T-cell (primary cell): Measurements from ENCODE around the gene ASPSCR1. TPM values are rescaled to one million over a fixed set of nuclear protein-coding genes. Genes with fewer than 3 reads are reported as not detected.
A peak's percentile ranks its signal among the peaks of the same experiment; 100 is the strongest.

Experiments
- ATAC-seq, 4 experiments: fragments of 200-7000 bp in 3 of 4; fragments of 150-1000 bp in 1 of 4; cut with Tn5 transposase; replicated peaks in 1 of 4; 1 replicate in 3 of 4; 2 replicates in 1 of 4; pipeline ENCODE4 v1.10.0; 2021; ENCODE audit warnings: moderate library complexity in 3 of 4, mild to moderate bottlenecking in 2 of 4, moderate number of reproducible peaks in 1 of 4
- CTCF ChIA-PET, 2 donors: fragments of 300-600 bp; sonication (Branson Sonifier 250); formaldehyde crosslinking; loops; one replicate each; lab custom pipeline; 2022; ENCODE audit warnings: antibody characterized with exemption in 2 of 2; lab: Charles Lee
- POLR2A ChIA-PET, 2 donors: fragments of 300-600 bp; sonication (Branson Sonifier 250); formaldehyde crosslinking; loops; one replicate each; lab custom pipeline; 2022; ENCODE audit warnings: antibody characterized with exemption in 2 of 2; lab: Charles Lee
- DNase-seq, 35 experiments: peaks; one replicate each; pipeline versions ENCODE4 v3.0.0 to v3.0.0-alpha.2; 2013 to 2023
- H3K27ac ChIP-seq: one replicate; pipeline ENCODE4 v1.5.1; 2013; ENCODE audit warnings: low read length
- H3K27me3 ChIP-seq, 2 experiments: replicated peaks in 1 of 2; 1 replicate in 1 of 2; 2 replicates in 1 of 2; pipeline versions ENCODE4 v1.6.1 to v1.7.0; 2013; ENCODE audit warnings: low read length in 1 of 2, mixed read lengths in 1 of 2; ENCODE audit not compliant: control insufficient read depth in 2 of 2, insufficient read depth in 2 of 2; ENCODE audit errors: extremely low read depth in 1 of 2
- H3K36me3 ChIP-seq, 2 donors: 1 replicate in 1 of 2; 2 replicates in 1 of 2; pipeline versions ENCODE4 v1.6.1 to v1.7.0; 2013; ENCODE audit warnings: low read length in 1 of 2; ENCODE audit not compliant: control insufficient read depth in 2 of 2, insufficient read depth in 1 of 2; ENCODE audit errors: extremely low read depth in 1 of 2
- H3K4me1 ChIP-seq, 2 experiments: 1 replicate in 1 of 2; 2 replicates in 1 of 2; pipeline versions ENCODE4 v1.6.1 to v1.7.0; 2013; ENCODE audit warnings: low read length in 2 of 2, mixed read lengths in 1 of 2; ENCODE audit not compliant: insufficient read depth in 2 of 2, control insufficient read depth in 1 of 2; ENCODE audit errors: extremely low read depth in 1 of 2
- H3K4me3 ChIP-seq, 2 donors: 1 replicate in 1 of 2; 2 replicates in 1 of 2; pipeline versions ENCODE4 v1.5.1 to v1.7.0; 2013; ENCODE audit warnings: mild to moderate bottlenecking in 2 of 2, low read length in 1 of 2, moderate library complexity in 1 of 2; ENCODE audit not compliant: control insufficient read depth in 1 of 2; ENCODE audit errors: extremely low read depth in 1 of 2
- H3K9me3 ChIP-seq: 2 replicates; pipeline ENCODE4 v1.7.0; 2013
- H3K27ac Mint-ChIP-seq, 2 donors: one replicate each; pipeline ENCODE4 v1.8.0; 2020 to 2021; ENCODE audit warnings: mild to moderate bottlenecking in 2 of 2, mixed read lengths in 2 of 2
- H3K27me3 Mint-ChIP-seq, 2 donors: one replicate each; pipeline ENCODE4 v1.8.0; 2021 to 2022; ENCODE audit warnings: mixed read lengths in 2 of 2
- H3K36me3 Mint-ChIP-seq: one replicate; pipeline ENCODE4 v1.8.0; 2021; ENCODE audit warnings: mixed read lengths
- H3K4me1 Mint-ChIP-seq, 3 donors: one replicate each; pipeline ENCODE4 v1.8.0; 2020 to 2022; ENCODE audit warnings: mixed read lengths in 3 of 3, mild to moderate bottlenecking in 1 of 3
- H3K4me3 Mint-ChIP-seq, 3 donors: one replicate each; pipeline ENCODE4 v1.8.0; 2020 to 2022; ENCODE audit warnings: mild to moderate bottlenecking in 3 of 3, mixed read lengths in 3 of 3, moderate library complexity in 3 of 3
- H3K9me3 Mint-ChIP-seq, 3 donors: one replicate each; pipeline ENCODE4 v1.8.0; 2020 to 2022; ENCODE audit warnings: mixed read lengths in 3 of 3
- WGBS: methylation state at CpG from one replicate; pipeline ENCODE4 v1.1.5; 2013; ENCODE audit warnings: missing lambda C conversion rate; ENCODE audit not compliant: insufficient coverage; 5-methylcytosine and 5-hydroxymethylcytosine counted together
- total RNA-seq, 35 experiments: library from RNA in 6 of 35; stranded (reverse) in 6 of 35; fragments of 120-200 nt in 1 of 35; gene quantifications; one replicate each; pipeline versions ENCODE4 v1.2.1 to v1.2.4 and lab custom pipeline; 2013 to 2026

ASPSCR1 gene
- total RNA-seq, 5 donors from 2014 or later (not counting 1 experiment from before 2014, with no cell fraction given): 34.6 to 49.7 (median 44.9) TPM

GRCh38 chr17:82018989-82019689, 41.7 kb downstream of the ASPSCR1 start:
- H3K4me3 Mint-ChIP-seq: no peak overlapping the region

GRCh38 chr17:82019690-82020571, 42.5 kb downstream of the ASPSCR1 start:
- H3K27me3 Mint-ChIP-seq: no peaks in the 10 kb centered on the region
- ATAC-seq: no peak
- Histone ChIP-seq H3K36me3 (peaks cover 0 to 5% of the 10 kb centered on the region in 2 donors), H3K9me3 (no peaks in the 10 kb centered on the region), H3K27me3 (peaks cover 0 to 6% of the 10 kb centered on the region in 2 experiments), H3K27ac (no peak overlapping the region), H3K4me3 (no peak overlapping the region), H3K4me1 (peaks cover 12 to 38% of the 10 kb centered on the region in 2 experiments)
- POLR2A ChIA-PET: no interaction called here
- no peak overlapping the region for H3K27ac Mint-ChIP-seq
- CTCF ChIA-PET: interaction anchor here (0.6 to 4.3 kb wide), 5 partner anchors 10 to 1290 kb away, joined by 3 to 26 read pairs (median 5); no protein-coding TSS in a partner anchor
- H3K36me3 Mint-ChIP-seq: no peaks in the 10 kb centered on the region
- peak in 29 of 35 experiments; percentile 26 to 74 (median 48) for DNase-seq
- H3K4me1 Mint-ChIP-seq: peaks cover 14 to 27% (median 19%) of the 10 kb centered on the region in 3 donors
- WGBS: 71% methylated on average over 27 of the region's 34 CpGs
- no peak overlapping the region for H3K4me3 Mint-ChIP-seq
- no peaks in the 10 kb centered on the region for H3K9me3 Mint-ChIP-seq

More at GRCh38 chr17:82018989-82019689, 41.7 kb downstream of the ASPSCR1 start:
- ATAC-seq (no peak), DNase-seq (no peak)
- Histone ChIP-seq H3K4me3 (no peak overlapping the region), H3K4me1 (peaks cover 11 to 34% of the 10 kb centered on the region in 2 experiments), H3K27ac (no peak overlapping the region), H3K27me3 (peaks cover 0 to under 1% of the 10 kb centered on the region in 2 experiments), H3K9me3 (no peaks in the 10 kb centered on the region), H3K36me3 (peaks cover 0 to 5% of the 10 kb centered on the region in 2 donors)
- Mint-ChIP-seq H3K4me1 (peaks cover 14 to 25% (median 17%) of the 10 kb centered on the region in 3 donors), H3K36me3 (no peaks in the 10 kb centered on the region), H3K9me3 (no peaks in the 10 kb centered on the region), H3K27me3 (no peaks in the 10 kb centered on the region), H3K27ac (no peak overlapping the region)
- ChIA-PET POLR2A (no interaction called here), CTCF (interaction anchor here in 1 of 2 donors (1.0 to 4.3 kb wide), 2 partner anchors 52 to 59 kb away, joined by 5 to 26 read pairs; no protein-coding TSS in a partner anchor)
- WGBS: 94% methylated on average over 29 of the region's 33 CpGs

- CTCF ChIA-PET: interaction anchor here (0.8 to 4.3 kb wide), 4 partner anchors 11 to 61 kb away, joined by 5 to 26 read pairs (median 6); no protein-coding TSS in a partner anchor
- Histone ChIP-seq H3K4me3 (no peak overlapping the region), H3K27me3 (peaks cover 0 to 6% of the 10 kb centered on the region in 2 experiments), H3K4me1 (peaks cover 12 to 42% of the 10 kb centered on the region in 2 experiments), H3K9me3 (no peaks in the 10 kb centered on the region), H3K36me3 (peaks cover 0 to 9% of the 10 kb centered on the region in 2 donors), H3K27ac (no peak overlapping the region)
- POLR2A ChIA-PET: no interaction called here
- DNase-seq (no peak), ATAC-seq (no peak)
- Mint-ChIP-seq H3K9me3 (no peaks in the 10 kb centered on the region), H3K27ac (no peak overlapping the region), H3K36me3 (no peaks in the 10 kb centered on the region), H3K27me3 (no peaks in the 10 kb centered on the region), H3K4me3 (no peak overlapping the region), H3K4me1 (peaks cover 14 to 28% (median 19%) of the 10 kb centered on the region in 3 donors)
- WGBS: 93% methylated on average over 14 of the region's 14 CpGs
These were observed 43.2 kb downstream of the ASPSCR1 start for GRCh38 chr17:82020572-82021106.

- ChIA-PET POLR2A (no interaction called here), CTCF (interaction anchor here (1.3 to 4.3 kb wide), 3 partner anchors 17 to 62 kb away, joined by 4 to 26 read pairs (median 17); partner anchors contain the start of gene DCXR (in 1 of the 2))
- DNase-seq (peak in 30 of 35 experiments; percentile 25 to 71 (median 47)), ATAC-seq (no peak)
- Histone ChIP-seq H3K36me3 (peaks cover 0 to 9% of the 10 kb centered on the region in 2 donors), H3K27me3 (peaks cover 0 to 6% of the 10 kb centered on the region in 2 experiments), H3K4me1 (peaks cover 12 to 42% of the 10 kb centered on the region in 2 experiments), H3K4me3 (peak overlapping the region; percentile 71 to 76), H3K27ac (no peak overlapping the region), H3K9me3 (no peaks in the 10 kb centered on the region)
- H3K4me1 Mint-ChIP-seq: peaks cover 14 to 31% (median 19%) of the 10 kb centered on the region in 3 donors
- H3K27ac Mint-ChIP-seq: peak overlapping the region; percentile 39 to 48
- H3K9me3 Mint-ChIP-seq: no peaks in the 10 kb centered on the region
- H3K36me3 Mint-ChIP-seq: no peaks in the 10 kb centered on the region
- no peaks in the 10 kb centered on the region for H3K27me3 Mint-ChIP-seq
- 47% methylated on average over 23 of the region's 25 CpGs for WGBS
- H3K4me3 Mint-ChIP-seq: peak overlapping the region; percentile 72 to 81 (median 80)
These were observed 43.9 kb downstream of the ASPSCR1 start for GRCh38 chr17:82021107-82021899.

- no peaks in the 10 kb centered on the region for H3K9me3 Mint-ChIP-seq
- peak overlapping the region; percentile 72 to 81 (median 80) for H3K4me3 Mint-ChIP-seq
- peaks cover 0 to 6% of the 10 kb centered on the region in 2 experiments for H3K27me3 ChIP-seq
- 2% methylated on average over 7 of the region's 10 CpGs for WGBS
- H3K36me3 Mint-ChIP-seq: no peaks in the 10 kb centered on the region
- ChIA-PET POLR2A (no interaction called here), CTCF (interaction anchor here (1.3 to 4.3 kb wide), 3 partner anchors 16 to 63 kb away, joined by 4 to 26 read pairs (median 17); partner anchors contain the start of gene DCXR (in 1 of the 2))
- ATAC-seq (no peak), DNase-seq (no peak)
- H3K4me1 ChIP-seq: peaks cover 12 to 42% of the 10 kb centered on the region in 2 experiments
- H3K36me3 ChIP-seq: peaks cover 0 to 9% of the 10 kb centered on the region in 2 donors
- H3K4me1 Mint-ChIP-seq: peaks cover 14 to 31% (median 19%) of the 10 kb centered on the region in 3 donors
- peak overlapping the region; percentile 39 to 48 for H3K27ac Mint-ChIP-seq
- no peaks in the 10 kb centered on the region for H3K27me3 Mint-ChIP-seq
- peak overlapping the region; percentile 71 to 76 for H3K4me3 ChIP-seq
- H3K9me3 ChIP-seq: no peaks in the 10 kb centered on the region
- H3K27ac ChIP-seq: peak overlapping the region; percentile 4
These were observed 44.5 kb downstream of the ASPSCR1 start for GRCh38 chr17:82021900-82022309.
